ENCODE measurements around the gene P2RY11. TPM values are rescaled to one million over a fixed set of nuclear protein-coding genes. Genes with fewer than 3 reads are reported as not detected.

Gene P2RY11, protein sequence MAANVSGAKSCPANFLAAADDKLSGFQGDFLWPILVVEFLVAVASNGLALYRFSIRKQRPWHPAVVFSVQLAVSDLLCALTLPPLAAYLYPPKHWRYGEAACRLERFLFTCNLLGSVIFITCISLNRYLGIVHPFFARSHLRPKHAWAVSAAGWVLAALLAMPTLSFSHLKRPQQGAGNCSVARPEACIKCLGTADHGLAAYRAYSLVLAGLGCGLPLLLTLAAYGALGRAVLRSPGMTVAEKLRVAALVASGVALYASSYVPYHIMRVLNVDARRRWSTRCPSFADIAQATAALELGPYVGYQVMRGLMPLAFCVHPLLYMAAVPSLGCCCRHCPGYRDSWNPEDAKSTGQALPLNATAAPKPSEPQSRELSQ
- 2.0 and 4.5 TPM in 2 replicates for total RNA-seq

DNA sequence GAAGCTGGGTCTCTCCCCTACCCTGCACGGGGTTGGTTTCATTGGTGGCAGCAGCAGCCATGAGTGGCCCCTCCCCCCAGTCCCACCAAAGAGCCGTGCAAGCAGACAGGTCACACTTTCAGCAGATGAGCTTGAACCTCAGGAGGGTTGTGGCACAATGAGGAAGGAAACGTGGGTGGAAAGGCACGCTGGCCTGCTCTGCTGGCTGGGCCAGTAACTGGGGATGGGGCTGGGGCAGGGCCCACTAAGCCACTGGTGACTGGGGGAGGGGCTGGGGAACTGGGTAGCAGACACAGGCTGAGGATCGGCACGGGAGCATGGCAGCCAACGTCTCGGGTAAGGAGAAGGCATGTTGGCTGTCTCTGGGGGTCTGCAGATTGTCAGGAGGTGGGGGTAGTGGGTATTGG lies at the start of gene P2RY11:
Gene P2RY11, plus strand, starts transcription at position 289 of the 407 bp plus-strand sequence. Its CDS starts 29 bp downstream, at position 318.
- H3K4me3 ChIP-seq (ENCODE audit: low read depth, low read length): no peak within 1 kb of the TSS
- no peak for DNase-seq (ENCODE audit: low read depth)
- TF ChIP-seq, protein P1, sequence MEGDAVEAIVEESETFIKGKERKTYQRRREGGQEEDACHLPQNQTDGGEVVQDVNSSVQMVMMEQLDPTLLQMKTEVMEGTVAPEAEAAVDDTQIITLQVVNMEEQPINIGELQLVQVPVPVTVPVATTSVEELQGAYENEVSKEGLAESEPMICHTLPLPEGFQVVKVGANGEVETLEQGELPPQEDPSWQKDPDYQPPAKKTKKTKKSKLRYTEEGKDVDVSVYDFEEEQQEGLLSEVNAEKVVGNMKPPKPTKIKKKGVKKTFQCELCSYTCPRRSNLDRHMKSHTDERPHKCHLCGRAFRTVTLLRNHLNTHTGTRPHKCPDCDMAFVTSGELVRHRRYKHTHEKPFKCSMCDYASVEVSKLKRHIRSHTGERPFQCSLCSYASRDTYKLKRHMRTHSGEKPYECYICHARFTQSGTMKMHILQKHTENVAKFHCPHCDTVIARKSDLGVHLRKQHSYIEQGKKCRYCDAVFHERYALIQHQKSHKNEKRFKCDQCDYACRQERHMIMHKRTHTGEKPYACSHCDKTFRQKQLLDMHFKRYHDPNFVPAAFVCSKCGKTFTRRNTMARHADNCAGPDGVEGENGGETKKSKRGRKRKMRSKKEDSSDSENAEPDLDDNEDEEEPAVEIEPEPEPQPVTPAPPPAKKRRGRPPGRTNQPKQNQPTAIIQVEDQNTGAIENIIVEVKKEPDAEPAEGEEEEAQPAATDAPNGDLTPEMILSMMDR (conservative IDR thresholded peaks at IDR 0.05; ENCODE audit: low read depth, low read length): no peak

DNA sequence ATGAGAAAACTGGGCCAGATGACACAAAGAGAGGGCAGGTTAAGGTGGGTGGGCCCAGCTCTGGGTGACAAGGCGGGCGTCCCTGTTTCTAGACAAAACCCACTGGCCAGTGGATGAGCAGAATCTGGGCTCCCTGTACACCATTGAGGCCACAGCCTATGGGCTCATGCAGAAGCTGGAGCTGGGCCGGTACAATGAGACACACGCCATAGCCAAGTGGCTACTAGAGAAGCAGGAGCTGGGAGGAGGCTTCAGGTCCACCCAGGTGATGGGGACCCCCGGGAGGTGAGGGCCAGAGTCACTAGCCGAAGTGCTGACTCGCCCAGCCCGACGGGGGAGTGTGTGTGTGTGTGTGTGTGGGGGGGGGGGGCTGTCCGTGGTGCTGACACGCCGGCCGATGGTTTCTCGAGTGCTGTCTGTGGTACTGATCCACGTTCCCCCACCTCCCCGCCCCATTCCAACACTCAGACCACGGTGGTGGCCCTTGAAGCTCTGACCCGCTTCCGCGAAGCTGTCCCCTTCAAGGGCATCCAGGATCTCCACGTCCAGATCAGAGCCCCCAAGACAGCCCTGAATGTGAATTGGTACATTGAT lies 49.7 kb upstream of the P2RY11 start:
- no peak overlapping the region for H3K4me3 ChIP-seq (ENCODE audit: low read depth, low read length)
- TF ChIP-seq, protein P1 (conservative IDR thresholded peaks at IDR 0.05; ENCODE audit: low read depth, low read length): no peak
- no peak for DNase-seq (ENCODE audit: low read depth)

DNA sequence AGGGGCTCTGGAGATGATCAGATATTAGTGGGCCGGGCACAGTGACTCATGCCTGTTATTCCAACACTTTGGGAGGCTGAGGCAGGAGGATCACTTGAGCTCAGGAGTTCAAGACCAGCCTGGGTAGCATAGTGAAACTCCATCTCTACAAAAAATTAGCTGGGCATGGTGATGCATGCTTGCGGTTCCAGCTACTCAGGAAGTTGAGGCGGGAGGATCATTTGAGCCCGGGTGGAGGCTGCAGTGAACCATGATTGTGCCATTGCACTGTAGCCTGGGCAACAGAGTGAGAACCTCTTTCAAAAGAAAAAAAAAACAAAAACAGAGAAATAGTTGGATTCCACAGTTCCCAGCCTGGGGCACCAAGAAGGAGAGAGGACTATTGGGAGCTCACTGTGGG lies 43.3 kb upstream of the P2RY11 start:
- DNase-seq (ENCODE audit: low read depth): no peak
- no peak overlapping the region for H3K4me3 ChIP-seq (ENCODE audit: low read depth, low read length)
- TF ChIP-seq, protein P1 (conservative IDR thresholded peaks at IDR 0.05; ENCODE audit: low read depth, low read length): no peak

DNA sequence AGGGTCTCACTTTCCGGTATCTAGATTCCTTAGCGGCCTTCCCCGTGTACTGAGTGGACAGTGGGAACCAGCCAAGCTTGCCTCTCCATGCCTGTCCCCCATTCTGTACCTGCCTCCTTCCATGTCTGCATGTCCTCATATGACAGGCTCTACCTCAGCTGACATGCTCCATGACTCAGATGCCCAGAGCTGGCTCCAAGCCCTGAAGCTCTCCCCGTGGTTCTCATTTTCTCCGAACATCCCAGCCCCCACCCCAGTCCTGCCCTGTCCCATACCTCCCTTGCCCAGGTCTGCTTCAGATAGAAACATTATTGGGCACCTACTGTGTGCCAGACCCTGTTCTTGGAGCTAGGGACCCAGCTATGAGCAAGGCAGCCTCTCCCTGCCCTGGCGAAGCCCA lies 42.4 kb upstream of the P2RY11 start:
- no peak overlapping the region for H3K4me3 ChIP-seq (ENCODE audit: low read depth, low read length)
- TF ChIP-seq, protein P1 (conservative IDR thresholded peaks at IDR 0.05; ENCODE audit: low read depth, low read length): no peak
- no peak for DNase-seq (ENCODE audit: low read depth)

DNA sequence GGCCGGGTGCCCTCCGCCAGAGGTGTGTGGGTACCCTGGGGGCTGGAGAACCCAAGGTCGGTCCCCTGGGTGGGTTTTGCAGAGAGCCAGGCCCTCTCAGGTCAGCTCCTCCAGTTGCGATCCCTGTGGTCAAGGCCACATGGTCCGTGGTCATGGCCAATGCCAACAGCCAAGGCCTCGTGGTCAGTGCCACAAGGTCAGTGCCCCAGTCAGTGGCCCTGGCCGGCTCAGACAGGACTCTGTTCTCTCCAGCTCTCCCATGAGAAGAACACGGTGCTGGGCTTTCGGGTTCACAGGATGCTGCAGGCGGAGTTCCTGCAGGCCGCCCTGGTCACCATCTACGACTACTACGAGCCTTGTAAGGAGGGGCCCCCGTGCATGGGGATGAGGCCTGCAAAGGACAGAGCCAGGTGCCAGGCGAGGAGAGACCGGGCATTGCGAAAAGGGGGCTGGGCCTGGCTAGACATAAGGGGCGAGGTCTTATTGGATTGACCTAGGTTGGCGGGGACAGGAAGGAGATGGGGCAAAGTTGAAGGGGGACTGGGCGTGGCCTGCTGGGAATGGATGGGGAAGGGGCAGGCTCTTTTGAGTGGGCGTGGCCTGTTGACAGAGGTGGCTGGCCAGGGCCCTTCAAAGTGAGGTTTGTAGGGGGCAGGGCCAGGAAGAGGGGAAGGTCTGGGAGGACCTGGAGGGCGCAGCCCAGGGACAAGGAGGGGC lies 40.6 kb upstream of the P2RY11 start:
- TF ChIP-seq, protein P1 (conservative IDR thresholded peaks at IDR 0.05; ENCODE audit: low read depth, low read length): no peak
- H3K4me3 ChIP-seq (ENCODE audit: low read depth, low read length): no peak overlapping the region
- no peak for DNase-seq (ENCODE audit: low read depth)

DNA sequence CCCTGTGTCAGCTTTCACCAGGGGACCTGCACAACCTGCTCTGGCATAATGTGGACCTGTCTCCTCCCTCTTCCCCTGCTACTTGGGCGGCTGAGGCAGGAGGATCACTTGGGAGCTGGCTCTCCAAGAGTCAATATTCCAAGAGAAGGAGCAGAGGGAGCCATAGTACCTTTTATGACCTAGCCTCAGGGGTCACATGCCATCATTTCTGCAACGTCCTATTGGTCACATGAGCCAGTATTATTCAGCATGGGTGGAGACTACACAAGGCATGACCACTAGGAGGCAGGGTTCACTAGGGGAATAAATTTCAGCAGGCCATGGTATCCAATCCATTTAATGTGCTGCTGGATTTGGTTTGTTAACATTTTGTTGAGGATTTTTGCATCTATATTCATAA lies 37.3 kb upstream of the P2RY11 start:
- no peak for DNase-seq (ENCODE audit: low read depth)
- TF ChIP-seq, protein P1 (conservative IDR thresholded peaks at IDR 0.05; ENCODE audit: low read depth, low read length): peak; percentile 49
- no peak overlapping the region for H3K4me3 ChIP-seq (ENCODE audit: low read depth, low read length)
